CD4-positive, alpha-beta T cell treated with Interleukin-10 for 1 hour (primary cell): ENCODE measurements around the gene CYYR1.

Source experiments
- DNase-seq: peaks from one replicate; pipeline ENCODE4 v3.0.0-alpha.2; 2020

CYYR1 gene

DNA sequence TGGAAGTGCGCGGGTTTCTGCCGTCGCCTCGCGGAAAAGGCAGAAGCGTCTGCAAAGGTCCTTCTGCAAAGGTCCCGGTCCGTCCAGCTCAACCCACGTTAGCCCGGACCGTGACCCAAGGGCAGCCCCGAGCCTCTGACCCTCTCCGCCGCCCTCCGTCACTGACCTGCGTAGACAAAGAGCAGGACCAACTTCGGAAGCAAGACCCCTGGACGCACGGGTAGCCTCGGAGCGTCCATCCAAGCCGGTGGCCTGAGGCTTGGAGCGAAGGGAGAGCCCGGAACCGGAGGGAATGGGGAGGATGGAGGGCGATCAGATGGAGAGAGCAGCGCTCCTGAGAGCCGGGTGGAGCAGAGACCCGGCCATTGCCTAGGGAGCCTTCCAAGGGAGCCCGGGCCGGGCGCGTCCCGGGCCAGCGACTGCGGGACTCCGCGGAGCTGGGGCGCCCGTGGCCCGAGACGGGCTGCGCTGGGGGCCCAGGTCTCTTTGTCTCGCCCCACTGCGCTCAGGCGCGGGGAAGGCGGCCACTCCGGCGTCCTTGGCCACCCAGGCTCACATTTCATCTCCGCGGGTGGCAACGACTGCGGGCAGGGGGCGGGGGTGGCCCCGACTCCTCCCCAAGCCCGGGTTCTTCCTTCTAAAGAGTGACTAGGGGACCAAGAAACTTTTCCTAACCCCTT lies at the start of gene CYYR1:
TSS of gene CYYR1 (minus strand) at position 585 of the 680 bp plus-strand sequence. CDS start at position 239, 346 bp downstream.
- no peak for DNase-seq

DNA sequence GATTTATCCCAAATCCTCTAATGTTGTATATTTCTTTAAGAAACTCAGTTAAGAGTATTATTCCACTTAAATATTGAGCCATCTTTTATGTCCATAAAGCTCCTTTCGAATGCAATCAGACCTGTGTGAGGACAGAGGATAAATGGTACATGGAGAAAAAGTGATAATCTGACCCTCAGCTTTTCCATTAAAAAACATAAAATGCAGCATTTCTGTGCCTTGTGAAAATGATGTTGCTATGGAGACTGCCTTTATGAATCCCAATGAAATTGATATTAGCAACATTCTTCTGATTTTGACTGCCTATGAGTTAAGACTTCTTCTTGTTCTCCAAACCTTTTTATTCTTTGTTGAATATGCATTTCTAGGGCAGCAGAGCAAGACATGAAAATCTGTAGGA lies 44.1 kb upstream of the CYYR1 start:
- no peak for DNase-seq

DNA sequence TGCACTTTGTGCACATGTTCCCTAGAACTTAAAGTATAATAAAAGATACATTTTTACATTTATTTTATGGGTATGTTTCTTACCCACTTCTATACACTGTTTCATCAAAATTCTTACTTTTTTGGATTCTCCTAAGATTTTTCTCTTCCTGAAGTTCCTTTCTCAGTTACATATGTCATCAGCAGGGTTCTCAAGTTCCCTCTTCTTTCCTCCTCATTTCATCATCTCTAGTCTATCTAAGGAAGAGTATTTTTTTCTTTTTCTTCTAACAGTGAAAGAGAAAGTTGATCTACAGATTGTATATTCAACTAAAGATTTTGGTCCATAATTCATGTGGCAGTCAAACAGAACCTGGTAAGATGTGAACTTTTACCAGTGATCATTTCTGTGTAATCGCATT lies 41.2 kb upstream of the CYYR1 start:
- no peak for DNase-seq

GRCh38 chr21:26599261-26599660 lies 26.2 kb upstream of the CYYR1 start:
- no peak for DNase-seq

GRCh38 chr21:26597981-26598380 lies 24.9 kb upstream of the CYYR1 start:
- DNase-seq = no peak

- no peak for DNase-seq
Observed at GRCh38 chr21:26597031-26597430, 23.9 kb upstream of the CYYR1 start.

DNA sequence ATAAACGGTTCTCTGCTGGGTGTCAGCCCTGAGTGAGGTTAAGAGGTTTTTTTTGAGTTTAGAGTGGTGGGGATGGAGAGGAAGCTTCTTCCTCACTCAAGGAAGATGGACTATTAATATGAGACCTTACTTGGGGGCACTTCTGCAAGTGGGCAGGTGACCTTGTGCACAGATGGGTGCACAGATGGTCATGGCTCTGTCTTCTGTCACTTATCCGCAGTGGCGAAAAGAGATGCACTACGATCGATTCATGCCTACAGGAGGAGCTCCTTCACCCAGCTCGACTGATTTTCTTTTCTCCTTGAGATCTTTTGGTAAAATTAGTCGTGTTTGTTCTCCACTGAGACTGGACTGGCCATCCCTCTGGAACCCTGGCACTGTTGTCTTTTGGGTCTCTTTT lies 22.9 kb upstream of the CYYR1 start:
- DNase-seq = no peak

GRCh38 chr21:26593800-26594199 lies 20.7 kb upstream of the CYYR1 start:
- no peak for DNase-seq

DNA sequence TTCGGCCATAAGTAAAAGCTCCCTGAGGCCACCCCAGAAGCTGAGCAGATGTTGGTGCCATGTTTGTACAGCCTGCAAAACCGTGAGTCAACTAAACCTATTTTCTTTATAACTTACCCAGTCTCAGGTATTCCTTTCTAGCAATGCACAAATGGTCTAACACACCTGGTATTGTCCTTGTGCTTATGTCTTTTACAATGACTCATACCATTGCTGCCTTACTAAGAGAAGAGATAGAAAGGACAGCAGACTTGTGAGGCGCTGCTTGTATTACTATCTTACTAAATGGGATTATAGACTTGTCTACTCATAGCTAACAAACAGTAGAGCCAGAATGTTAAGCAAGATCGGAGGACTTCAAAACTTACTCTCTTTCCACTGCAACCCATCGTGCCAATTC lies 18.5 kb upstream of the CYYR1 start:
- no peak for DNase-seq

DNA sequence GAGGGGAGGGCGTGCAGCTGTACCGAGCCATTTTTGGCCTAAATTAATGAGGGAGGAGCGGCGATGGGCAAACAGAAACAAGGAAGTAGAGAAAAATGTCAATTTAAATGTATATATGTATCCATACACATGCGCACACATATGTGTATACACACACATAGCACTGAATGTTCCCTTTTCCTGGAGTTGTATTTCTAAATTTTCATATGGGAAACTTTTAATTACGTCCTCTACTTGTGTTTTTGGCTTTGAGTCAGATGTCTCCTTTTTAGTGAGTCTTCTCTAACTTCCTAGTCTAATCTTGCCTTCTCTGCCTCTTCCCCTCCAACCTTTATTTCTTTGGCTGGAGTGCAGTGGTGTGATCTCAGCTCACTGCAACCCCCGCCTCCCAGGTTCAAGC lies 15.4 kb upstream of the CYYR1 start:
- DNase-seq = no peak

GRCh38 chr21:26587736-26588201 lies 14.7 kb upstream of the CYYR1 start:
- no peak for DNase-seq

DNA sequence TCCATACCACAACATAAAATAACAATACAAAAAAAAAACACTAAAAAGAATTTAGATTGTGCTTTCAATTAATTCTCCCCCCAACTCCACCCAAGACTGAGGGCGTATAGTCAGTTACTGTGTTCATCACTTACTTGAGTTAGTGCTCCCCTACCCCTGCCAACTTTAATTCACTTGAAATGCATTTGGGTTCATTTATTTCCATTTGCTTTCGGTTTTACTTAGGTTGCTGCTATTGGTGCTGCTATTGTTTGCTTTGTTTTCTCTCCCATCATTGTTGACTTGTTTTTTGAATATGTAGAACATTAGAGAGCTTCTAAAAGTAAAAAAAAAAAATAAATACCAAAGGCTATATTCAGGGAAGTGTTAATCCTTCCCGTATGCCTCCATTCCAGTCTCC lies 10.7 kb upstream of the CYYR1 start:
- no peak for DNase-seq

GRCh38 chr21:26581818-26582217 lies 8.7 kb upstream of the CYYR1 start:
- DNase-seq = no peak

DNA sequence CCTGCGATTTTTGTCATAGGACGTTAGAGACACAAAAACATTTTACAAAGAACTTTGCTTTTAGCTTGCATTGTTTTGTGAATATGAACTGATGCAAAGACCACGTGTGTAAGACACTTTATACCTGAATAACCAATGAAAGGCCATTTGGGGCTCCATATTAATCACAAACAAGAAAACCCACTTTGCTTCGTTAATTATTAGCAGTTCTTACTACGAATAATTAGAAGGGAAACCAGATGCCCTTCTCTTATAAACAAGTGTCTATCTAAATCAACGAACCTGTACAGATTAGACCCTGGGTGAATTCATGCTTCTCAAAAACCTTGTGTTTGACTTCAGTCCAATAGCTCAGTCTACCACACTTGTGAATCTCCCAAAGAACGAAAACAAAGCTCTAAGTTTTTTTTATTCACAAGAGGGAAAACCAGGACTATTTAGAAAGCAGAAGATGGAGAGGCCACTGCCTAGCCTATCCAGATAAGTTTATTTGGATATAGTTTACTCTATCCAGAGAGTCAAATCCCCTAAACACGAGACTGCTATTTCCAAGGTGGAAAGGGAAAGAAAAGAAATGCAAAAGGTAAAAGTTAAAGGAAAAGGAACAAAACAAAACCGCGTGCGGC lies 897 bp downstream of the CYYR1 start:
- no peak for DNase-seq

DNA sequence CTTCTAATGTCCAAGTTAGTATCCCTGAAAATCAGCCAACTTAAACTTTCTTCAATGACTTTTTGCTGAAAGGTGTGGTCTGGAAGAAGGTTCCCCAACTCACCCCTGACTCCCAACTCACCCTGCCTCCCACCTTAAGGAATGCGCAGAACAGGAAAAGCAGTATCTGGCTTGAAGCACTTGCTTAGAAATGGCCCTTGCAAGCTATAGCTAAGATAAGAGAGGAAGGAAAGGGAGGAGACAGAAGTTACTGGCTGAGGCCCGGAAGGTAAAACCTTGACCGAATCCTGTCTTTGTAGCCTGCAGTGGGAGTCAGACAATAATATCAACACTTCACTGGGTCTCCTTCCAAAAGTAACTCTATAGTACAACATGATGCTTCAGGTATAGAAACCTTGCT lies 2.9 kb downstream of the CYYR1 start:
- no peak for DNase-seq

DNA sequence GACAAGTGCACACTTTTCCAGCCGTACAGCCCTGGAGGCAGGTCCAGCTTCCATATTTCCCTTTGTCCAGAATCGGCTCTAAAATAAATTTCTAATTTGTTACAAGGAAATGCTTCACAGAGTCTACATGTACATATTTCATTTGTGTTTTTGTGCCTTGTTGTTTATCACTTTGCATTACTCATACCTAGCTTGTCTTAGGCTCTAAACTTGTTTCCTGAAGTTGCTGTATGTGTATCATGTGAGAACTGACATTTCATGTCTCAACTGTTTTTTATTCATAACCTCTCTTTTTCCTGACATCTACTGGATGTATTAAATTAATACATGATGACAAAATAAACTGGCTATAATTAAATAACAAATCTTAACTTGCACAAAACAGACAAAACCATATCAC lies 7.5 kb downstream of the CYYR1 start:
- no peak for DNase-seq

DNA sequence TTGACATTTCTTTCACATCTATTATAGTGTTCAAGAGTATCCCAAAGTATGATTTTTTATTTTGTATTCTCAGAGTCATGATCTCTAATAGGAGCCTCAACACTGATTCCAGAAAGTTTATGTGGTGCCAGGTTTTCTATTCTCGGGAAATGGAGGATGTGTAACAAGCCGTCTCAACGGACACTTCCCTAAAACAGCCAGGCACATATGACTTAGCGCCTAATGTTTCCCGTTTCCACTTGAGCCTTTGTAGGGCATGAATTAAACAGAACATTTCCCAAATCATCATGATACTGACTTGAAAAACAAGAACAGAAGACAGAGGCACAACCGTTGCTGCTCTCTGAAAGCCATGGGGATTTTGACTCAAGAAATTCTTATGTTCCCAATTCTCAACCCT lies 8.0 kb downstream of the CYYR1 start:
- DNase-seq = no peak

DNA sequence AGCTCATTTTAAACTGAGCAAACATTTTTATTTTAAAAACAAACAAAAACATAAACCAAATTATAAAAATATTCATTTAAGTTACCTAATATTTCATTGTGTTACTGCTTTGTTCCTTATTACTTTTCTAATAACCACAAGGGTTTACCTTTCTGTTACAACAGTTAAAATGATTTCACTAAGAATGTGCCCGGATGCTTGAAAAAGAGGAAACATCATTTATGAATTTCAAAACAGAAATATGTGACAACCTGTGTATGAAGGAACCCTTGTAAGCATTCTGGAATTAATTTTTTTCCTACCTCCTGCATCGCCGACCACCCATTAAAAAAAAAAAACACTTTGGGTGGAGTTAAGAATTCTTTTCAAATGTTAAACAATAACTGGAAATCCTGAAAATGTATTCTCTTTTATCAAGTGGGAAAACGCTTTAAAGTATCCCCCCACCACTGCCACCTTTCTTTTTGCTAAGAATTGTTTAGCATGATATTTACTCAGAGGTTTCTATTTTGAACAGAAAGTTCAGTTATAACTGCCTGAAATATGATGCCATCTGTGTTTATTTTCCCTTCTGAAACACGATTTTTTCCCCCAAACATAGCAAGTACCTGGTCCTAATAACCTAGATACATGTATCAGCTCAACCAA lies 9.1 kb downstream of the CYYR1 start:
- no peak for DNase-seq

DNA sequence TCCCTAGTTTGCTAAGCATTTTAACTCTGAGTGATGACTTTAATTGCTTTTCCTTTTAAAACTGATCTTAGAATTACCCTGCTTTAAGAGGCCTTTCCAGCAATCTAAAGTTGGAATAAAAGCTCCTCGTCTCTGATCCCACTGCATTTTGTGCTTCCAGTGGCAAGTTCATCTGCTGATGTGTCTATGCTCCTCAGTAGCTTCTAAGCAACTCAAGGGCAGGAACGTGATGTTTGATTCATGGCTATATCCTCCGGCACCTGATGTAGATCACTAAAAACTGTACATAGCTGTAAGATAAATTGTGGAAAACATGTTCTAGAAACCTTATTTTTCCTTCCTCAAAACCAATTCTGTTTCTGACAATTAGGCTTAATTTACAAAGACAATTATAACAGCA lies 12.5 kb downstream of the CYYR1 start:
- DNase-seq = no peak

- DNase-seq = no peak
Observed at GRCh38 chr21:26559099-26559498, 14.0 kb downstream of the CYYR1 start.

- no peak for DNase-seq
Observed at GRCh38 chr21:26557106-26557505, 16.0 kb downstream of the CYYR1 start.

- no peak for DNase-seq
Observed at GRCh38 chr21:26555540-26556146, 17.4 kb downstream of the CYYR1 start.

- no peak for DNase-seq
Observed at GRCh38 chr21:26554365-26554764, 18.7 kb downstream of the CYYR1 start.

DNA sequence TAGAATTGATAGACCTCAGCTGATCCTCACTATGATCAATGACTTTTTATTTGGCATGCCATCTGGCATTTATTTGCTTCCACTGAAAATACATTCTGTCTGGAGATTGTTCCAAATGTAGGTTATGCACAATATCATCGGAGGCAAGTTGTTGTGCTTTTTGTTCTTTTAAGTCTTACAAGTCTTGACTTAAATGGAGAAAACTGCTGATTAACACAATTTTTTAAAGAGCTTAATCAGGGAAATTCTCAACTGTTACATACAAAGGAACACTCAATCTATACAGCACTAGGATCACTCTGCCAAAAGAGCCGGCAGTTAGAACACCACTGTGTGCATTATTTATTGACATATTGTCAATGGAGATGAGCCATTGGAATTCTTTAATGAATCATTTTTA lies 19.2 kb downstream of the CYYR1 start:
- DNase-seq = no peak
